CD14-positive monocyte (primary cell): ENCODE results near the gene KAZN. TPM values are rescaled to one million over a fixed set of nuclear protein-coding genes. Genes with fewer than 3 reads are reported as not detected.
A peak's percentile ranks its signal among the peaks of the same experiment; 100 is the strongest.

Source experiments
- DNase-seq, 3 donors: peaks; one replicate each; pipeline ENCODE4 v3.0.0-alpha.2; 2011 to 2022
- H2AFZ ChIP-seq: 2 replicates; pipeline ENCODE4 v1.6.0; 2012; ENCODE audit warnings: mild to moderate bottlenecking, low read depth, low read length, inconsistent platforms; ENCODE audit not compliant: insufficient read depth, poor library complexity, severe bottlenecking
- H3K27ac ChIP-seq, 2 donors: 1 replicate in 1 of 2; 2 replicates in 1 of 2; pipeline ENCODE4 v1.5.1; 2012 to 2013; ENCODE audit warnings: low read length in 2 of 2, control low read depth in 1 of 2, inconsistent platforms in 1 of 2, low read depth in 1 of 2, mild to moderate bottlenecking in 1 of 2
- H3K27me3 ChIP-seq, 2 donors: one replicate each; pipeline versions ENCODE4 v1.6.0 to v1.6.1; 2011 to 2013; ENCODE audit warnings: low read length in 2 of 2; ENCODE audit not compliant: control insufficient read depth in 2 of 2, insufficient read depth in 2 of 2
- H3K36me3 ChIP-seq, 2 donors: replicated peaks in 1 of 2; 1 replicate in 1 of 2; 2 replicates in 1 of 2; pipeline versions ENCODE4 v1.5.1 to v1.6.1; 2012 to 2013; ENCODE audit warnings: low read length in 2 of 2, control low read depth in 1 of 2, inconsistent platforms in 1 of 2, mild to moderate bottlenecking in 1 of 2; ENCODE audit not compliant: insufficient read depth in 2 of 2, control insufficient read depth in 1 of 2
- H3K4me1 ChIP-seq, 2 donors: 1 replicate in 1 of 2; 2 replicates in 1 of 2; pipeline versions ENCODE4 v1.5.1 to v1.6.1; 2012 to 2013; ENCODE audit warnings: low read length in 2 of 2, control low read depth in 1 of 2, inconsistent platforms in 1 of 2, mild to moderate bottlenecking in 1 of 2, moderate library complexity in 1 of 2; ENCODE audit not compliant: insufficient read depth in 2 of 2, control insufficient read depth in 1 of 2
- H3K4me2 ChIP-seq: replicated peaks from 2 replicates; pipeline ENCODE3; 2012; ENCODE audit warnings: low read length, moderate library complexity, mild to moderate bottlenecking; ENCODE audit not compliant: poor library complexity, severe bottlenecking; ENCODE audit errors: extremely low read depth
- H3K4me3 ChIP-seq, 3 experiments: fragments of 200-600 bp in 1 of 3; sonication (generic) in 1 of 3; replicated peaks in 1 of 3; 1 replicate in 2 of 3; 2 replicates in 1 of 3; pipeline ENCODE4 v1.5.1; 2011 to 2013; ENCODE audit warnings: low read length in 3 of 3, mild to moderate bottlenecking in 3 of 3, control low read depth in 2 of 3, low read depth in 2 of 3, inconsistent platforms in 1 of 3, moderate library complexity in 1 of 3
- H3K79me2 ChIP-seq: 2 replicates; pipeline ENCODE4 v1.6.0; 2012; ENCODE audit warnings: mild to moderate bottlenecking, control low read depth, inconsistent platforms, low read length, moderate library complexity; ENCODE audit not compliant: insufficient read depth
- H3K9ac ChIP-seq: 2 replicates; pipeline ENCODE4 v1.6.0; 2017; ENCODE audit warnings: low read length, mild to moderate bottlenecking; ENCODE audit not compliant: insufficient read depth, poor library complexity, severe bottlenecking
- H3K9me3 ChIP-seq, 2 donors: replicated peaks in 1 of 2; 1 replicate in 1 of 2; 2 replicates in 1 of 2; pipeline versions ENCODE4 v1.5.1 to v1.6.1; 2012 to 2013; ENCODE audit warnings: low read length in 2 of 2, control low read depth in 1 of 2; ENCODE audit not compliant: control insufficient read depth in 1 of 2, insufficient read depth in 1 of 2
- H4K20me1 ChIP-seq: 2 replicates; pipeline ENCODE4 v1.6.0; 2012; ENCODE audit warnings: mild to moderate bottlenecking, low read length, control low read depth, moderate library complexity; ENCODE audit not compliant: insufficient read depth
- H3K27ac Mint-ChIP-seq, 7 donors: one replicate each; pipeline ENCODE4 v1.8.0; 2020; ENCODE audit warnings: mild to moderate bottlenecking in 7 of 7, mixed read lengths in 7 of 7, moderate library complexity in 6 of 7, inconsistent platforms in 2 of 7
- H3K27me3 Mint-ChIP-seq, 3 donors: one replicate each; pipeline ENCODE4 v1.8.0; 2021 to 2022; ENCODE audit warnings: low read depth in 3 of 3, mild to moderate bottlenecking in 3 of 3, mixed read lengths in 3 of 3, moderate library complexity in 3 of 3, inconsistent platforms in 1 of 3
- H3K36me3 Mint-ChIP-seq, 2 donors: one replicate each; pipeline ENCODE4 v1.8.0; 2020; ENCODE audit warnings: mixed read lengths in 2 of 2, inconsistent platforms in 1 of 2, mild to moderate bottlenecking in 1 of 2
- H3K4me1 Mint-ChIP-seq: one replicate; pipeline ENCODE4 v1.8.0; 2020; ENCODE audit warnings: mild to moderate bottlenecking, mixed read lengths
- H3K4me3 Mint-ChIP-seq, 2 donors: one replicate each; pipeline ENCODE4 v1.8.0; 2020; ENCODE audit warnings: mild to moderate bottlenecking in 2 of 2, mixed read lengths in 2 of 2, moderate library complexity in 1 of 2
- H3K9me3 Mint-ChIP-seq, 7 donors: one replicate each; pipeline ENCODE4 v1.8.0; 2020 to 2022; ENCODE audit warnings: mixed read lengths in 7 of 7, mild to moderate bottlenecking in 6 of 7, moderate library complexity in 6 of 7, inconsistent platforms in 2 of 7
- WGBS: methylation state at CpG from one replicate; pipeline ENCODE4 v1.1.5; 2013; ENCODE audit warnings: missing lambda C conversion rate; ENCODE audit not compliant: insufficient coverage; 5-methylcytosine and 5-hydroxymethylcytosine counted together
- intact Hi-C, 2 donors: fragments of 100-400 bp; cut with micrococcal nuclease; formaldehyde crosslinking; loops; one replicate each; pipeline versions ENCODE4 v1.15.0 to v1.15.1; 2023
- polyA plus RNA-seq, 3 donors: library from polyadenylated mRNA; depleted of rRNA in 1 of 3; unstranded in 2 of 3; stranded (reverse) in 1 of 3; fragments of 300-500 nt in 2 of 3; fragments of >200 nt in 1 of 3; fragmentation: Illumina TruSeq in 2 of 3; gene quantifications; 1 replicate in 2 of 3; 2 replicates in 1 of 3; pipeline ENCODE4 v1.2.3, GENCODE V29; 2012 to 2021
- TF ChIP-seq, protein P1 (sequence below): fragments of 200-600 bp; IDR thresholded peaks from one replicate; pipeline ENCODE4 v1.8.0; 2022; ENCODE audit warnings: antibody characterized with exemption, mild to moderate bottlenecking

KAZN gene
- polyA plus RNA-seq, 3 donors: not detected

DNA sequence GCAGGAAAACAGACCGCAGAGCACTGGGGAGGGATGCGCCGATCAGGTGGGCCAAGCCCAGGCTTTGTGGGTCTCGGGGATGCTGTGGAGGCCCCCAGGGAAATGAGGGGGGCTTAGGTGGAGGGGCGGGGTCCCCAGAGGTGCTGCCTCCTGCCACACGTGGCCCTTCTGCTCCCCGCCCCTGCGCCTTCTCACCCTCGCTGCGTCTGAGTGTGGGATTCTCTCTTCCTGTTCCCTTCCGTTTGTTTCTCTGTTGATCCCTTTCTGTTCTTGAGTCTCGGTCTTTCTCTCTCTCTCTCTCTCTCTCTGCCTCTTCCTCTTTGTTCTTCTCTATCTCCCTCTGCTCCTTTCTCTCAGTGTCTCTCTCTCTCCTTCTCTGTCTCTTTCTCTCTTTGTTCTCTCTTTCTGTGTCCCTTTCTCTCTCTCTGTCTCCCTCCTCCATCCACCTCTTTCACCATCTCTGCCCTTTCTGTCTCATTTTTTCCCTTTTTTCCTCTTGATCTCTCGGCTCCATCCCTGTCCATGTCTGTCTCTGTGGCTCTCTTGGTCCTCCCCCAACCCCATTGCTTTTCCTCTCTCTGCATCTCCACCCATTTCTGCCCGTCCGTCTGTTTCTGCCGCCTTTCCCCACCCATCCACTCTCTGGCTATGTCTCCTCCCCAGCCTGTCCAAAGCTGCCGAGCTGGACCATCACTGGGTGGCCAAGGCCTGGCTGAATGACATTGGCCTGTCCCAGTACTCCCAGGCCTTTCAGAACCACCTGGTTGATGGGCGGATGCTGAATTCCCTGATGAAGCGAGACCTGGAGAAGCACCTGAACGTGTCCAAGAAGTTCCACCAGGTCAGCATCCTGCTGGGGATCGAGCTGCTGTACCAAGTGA lies 502.6 kb downstream of the KAZN start:
- intact Hi-C loops: no loop called here
- TF ChIP-seq, protein P1, sequence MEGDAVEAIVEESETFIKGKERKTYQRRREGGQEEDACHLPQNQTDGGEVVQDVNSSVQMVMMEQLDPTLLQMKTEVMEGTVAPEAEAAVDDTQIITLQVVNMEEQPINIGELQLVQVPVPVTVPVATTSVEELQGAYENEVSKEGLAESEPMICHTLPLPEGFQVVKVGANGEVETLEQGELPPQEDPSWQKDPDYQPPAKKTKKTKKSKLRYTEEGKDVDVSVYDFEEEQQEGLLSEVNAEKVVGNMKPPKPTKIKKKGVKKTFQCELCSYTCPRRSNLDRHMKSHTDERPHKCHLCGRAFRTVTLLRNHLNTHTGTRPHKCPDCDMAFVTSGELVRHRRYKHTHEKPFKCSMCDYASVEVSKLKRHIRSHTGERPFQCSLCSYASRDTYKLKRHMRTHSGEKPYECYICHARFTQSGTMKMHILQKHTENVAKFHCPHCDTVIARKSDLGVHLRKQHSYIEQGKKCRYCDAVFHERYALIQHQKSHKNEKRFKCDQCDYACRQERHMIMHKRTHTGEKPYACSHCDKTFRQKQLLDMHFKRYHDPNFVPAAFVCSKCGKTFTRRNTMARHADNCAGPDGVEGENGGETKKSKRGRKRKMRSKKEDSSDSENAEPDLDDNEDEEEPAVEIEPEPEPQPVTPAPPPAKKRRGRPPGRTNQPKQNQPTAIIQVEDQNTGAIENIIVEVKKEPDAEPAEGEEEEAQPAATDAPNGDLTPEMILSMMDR: no peak

DNA sequence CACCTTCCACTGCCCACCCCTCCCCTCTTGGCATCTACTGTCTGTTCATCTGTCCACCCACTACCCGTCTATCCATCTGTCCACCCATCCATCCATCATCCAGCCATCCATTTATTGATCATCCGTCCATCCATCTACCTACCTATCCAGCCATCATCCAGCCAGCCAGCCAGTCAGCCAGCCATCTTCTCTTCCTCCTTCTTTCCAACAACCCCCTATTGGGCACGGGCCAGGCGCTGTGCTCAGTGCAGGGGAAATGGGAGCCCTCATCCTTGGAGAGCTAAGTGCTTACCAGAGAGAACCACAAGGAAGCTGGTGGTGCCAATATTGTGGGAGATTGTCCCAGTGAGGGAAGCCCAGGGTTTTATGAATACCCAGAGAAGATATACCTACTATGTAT lies 503.3 kb downstream of the KAZN start:
- WGBS: 100% methylated on average over 2 of the region's 4 CpGs
- Mint-ChIP-seq H3K4me1 (peaks cover 10% of the 10 kb centered on the region), H3K27ac (no peak overlapping the region), H3K27me3 (peaks cover 11 to 21% (median 18%) of the 10 kb centered on the region in 3 donors), H3K36me3 (no peaks in the 10 kb centered on the region), H3K4me3 (no peak overlapping the region), H3K9me3 (peaks cover 0 to 8% (median 2%) of the 10 kb centered on the region in 7 donors)
- no peaks in the 10 kb centered on the region for H3K79me2 ChIP-seq
- intact Hi-C loops: no loop called here
- H3K36me3 ChIP-seq: no peaks in the 10 kb centered on the region
- H3K4me2 ChIP-seq: no peak overlapping the region
- H3K9ac ChIP-seq: no peak overlapping the region
- DNase-seq: no peak
- no peak overlapping the region for H3K4me3 ChIP-seq
- H4K20me1 ChIP-seq: no peaks in the 10 kb centered on the region
- H3K4me1 ChIP-seq: peaks cover 0 to 4% of the 10 kb centered on the region in 2 donors
- H3K9me3 ChIP-seq: no peaks in the 10 kb centered on the region
- H3K27me3 ChIP-seq: no peaks in the 10 kb centered on the region
- no peak overlapping the region for H2AFZ ChIP-seq
- TF ChIP-seq, protein P1: no peak
- no peak overlapping the region for H3K27ac ChIP-seq

More for the DNA sequence above, 502.6 kb downstream of the KAZN start:
- no peak overlapping the region for H3K27ac ChIP-seq
- WGBS: 54% methylated on average over 16 of the region's 21 CpGs
- H3K4me3 ChIP-seq: no peak overlapping the region
- H3K9ac ChIP-seq: no peak overlapping the region
- no peaks in the 10 kb centered on the region for H3K36me3 Mint-ChIP-seq
- H4K20me1 ChIP-seq: no peaks in the 10 kb centered on the region
- no peaks in the 10 kb centered on the region for H3K27me3 ChIP-seq
- peak overlapping the region in 1 of 2 donors; percentile 12 for H3K4me3 Mint-ChIP-seq
- H3K27me3 Mint-ChIP-seq: peaks cover 11 to 18% (median 18%) of the 10 kb centered on the region in 3 donors
- H2AFZ ChIP-seq: no peak overlapping the region
- H3K9me3 ChIP-seq: no peaks in the 10 kb centered on the region
- peaks cover 0 to 8% (median 2%) of the 10 kb centered on the region in 7 donors for H3K9me3 Mint-ChIP-seq
- no peaks in the 10 kb centered on the region for H3K36me3 ChIP-seq
- H3K4me2 ChIP-seq: no peak overlapping the region
- H3K4me1 Mint-ChIP-seq: peaks cover 7% of the 10 kb centered on the region
- peaks cover 0 to 4% of the 10 kb centered on the region in 2 donors for H3K4me1 ChIP-seq
- no peak for DNase-seq
- H3K79me2 ChIP-seq: no peaks in the 10 kb centered on the region
- H3K27ac Mint-ChIP-seq: no peak overlapping the region
